Endodermal cell (in vitro differentiated cells): Measurements from ENCODE around the gene LCE5A. TPM values are rescaled to one million over a fixed set of nuclear protein-coding genes. Genes with fewer than 3 reads are reported as not detected.

Experiments used
- DNase-seq: peaks from one replicate; pipeline ENCODE4 v3.0.0-alpha.2; 2017
- H3K27ac ChIP-seq: 2 replicates; pipeline ENCODE4 v1.5.1; 2013; ENCODE audit warnings: mild to moderate bottlenecking, low read depth, low read length, moderate library complexity
- H3K27me3 ChIP-seq: 2 replicates; pipeline ENCODE4 v1.6.1; 2013; ENCODE audit warnings: mild to moderate bottlenecking, low read length, moderate library complexity; ENCODE audit not compliant: insufficient read depth, control insufficient read depth, poor library complexity, severe bottlenecking
- H3K36me3 ChIP-seq: 2 replicates; pipeline ENCODE4 v1.7.0; 2013; ENCODE audit warnings: mild to moderate bottlenecking, low read length, moderate library complexity; ENCODE audit not compliant: control insufficient read depth, insufficient read depth
- H3K4me1 ChIP-seq: one replicate; pipeline ENCODE4 v1.7.0; 2013; ENCODE audit warnings: low read length; ENCODE audit not compliant: control insufficient read depth, insufficient read depth
- H3K4me3 ChIP-seq: 2 replicates; pipeline ENCODE4 v1.5.1; 2013; ENCODE audit warnings: mild to moderate bottlenecking, low read length, moderate library complexity
- H3K9ac ChIP-seq: 2 replicates; pipeline ENCODE4 v1.6.1; 2013; ENCODE audit warnings: mild to moderate bottlenecking, low read length, moderate library complexity; ENCODE audit not compliant: poor library complexity, severe bottlenecking; ENCODE audit errors: extremely low read depth
- H3K9me3 ChIP-seq: 2 replicates; pipeline ENCODE4 v1.6.1; 2013; ENCODE audit warnings: mild to moderate bottlenecking, low read length, moderate library complexity; ENCODE audit not compliant: control insufficient read depth
- H3K27ac Mint-ChIP-seq: 2 replicates; pipeline ENCODE4 v1.8.0; 2020; ENCODE audit warnings: mixed read lengths
- H3K27me3 Mint-ChIP-seq: 2 replicates; pipeline ENCODE4 v1.8.0; 2021; ENCODE audit warnings: mild to moderate bottlenecking, mixed read lengths; ENCODE audit not compliant: insufficient read depth
- H3K36me3 Mint-ChIP-seq: 2 replicates; pipeline ENCODE4 v1.8.0; 2020; ENCODE audit warnings: low read depth, mixed read lengths
- H3K4me1 Mint-ChIP-seq: 2 replicates; pipeline ENCODE4 v1.8.0; 2020; ENCODE audit warnings: mixed read lengths
- H3K4me3 Mint-ChIP-seq: 2 replicates; pipeline ENCODE4 v1.8.0; 2020; ENCODE audit warnings: mild to moderate bottlenecking, moderate library complexity, mixed read lengths
- H3K9me3 Mint-ChIP-seq: 2 replicates; pipeline ENCODE4 v1.8.0; 2020; ENCODE audit warnings: mild to moderate bottlenecking, mixed read lengths
- WGBS, 2 experiments: methylation state at CpG; one replicate each; pipeline versions ENCODE4 v1.1.5 to v1.1.7; 2013; ENCODE audit warnings: missing lambda C conversion rate in 2 of 2, mixed read lengths in 1 of 2; ENCODE audit not compliant: insufficient coverage in 1 of 2, insufficient read length in 1 of 2; 5-methylcytosine and 5-hydroxymethylcytosine counted together
- total RNA-seq, 2 donors: library from RNA; stranded (reverse); fragmentation: NEBNext Ultra II Directional in 1 of 2; extraction: Animal tissue kit (Norgen Biotek cat#: 25700) in 1 of 2; gene quantifications; 2 replicates in 1 of 2; 3 replicates in 1 of 2; pipeline ENCODE4 v1.2.1, GENCODE V29; 2021
- TF ChIP-seq, protein P1 (sequence below): fragments of 200-600 bp; sonication (generic); conservative IDR thresholded peaks from 2 replicates; pipeline ENCODE4 v1.5.0; 2021; ENCODE audit warnings: antibody characterized with exemption, mild to moderate bottlenecking

Gene LCE5A
- total RNA-seq, 2 donors from 2014 or later: not detected

DNA sequence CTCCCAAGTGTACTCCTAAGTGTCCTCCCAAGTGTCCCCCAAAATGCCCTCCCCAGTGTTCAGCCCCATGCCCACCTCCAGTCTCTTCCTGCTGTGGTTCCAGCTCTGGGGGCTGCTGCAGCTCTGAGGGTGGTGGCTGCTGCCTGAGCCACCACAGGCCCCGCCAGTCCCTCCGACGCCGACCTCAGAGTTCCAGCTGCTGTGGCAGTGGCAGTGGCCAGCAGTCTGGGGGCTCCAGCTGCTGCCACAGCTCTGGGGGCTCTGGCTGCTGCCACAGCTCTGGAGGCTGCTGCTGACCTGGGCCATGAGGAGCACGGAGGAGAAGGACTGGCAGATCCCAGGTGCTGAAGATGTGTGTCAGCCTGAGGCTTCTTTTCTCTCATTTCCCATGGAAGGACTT, 993 bp downstream of the LCE5A start:
- H3K27me3 Mint-ChIP-seq: no peaks in the 10 kb centered on the region
- Histone ChIP-seq H3K36me3 (no peaks in the 10 kb centered on the region), H3K27me3 (no peaks in the 10 kb centered on the region), H3K9me3 (peaks cover 54% of the 10 kb centered on the region), H3K4me1 (no peaks in the 10 kb centered on the region), H3K9ac (no peak overlapping the region), H3K27ac (no peak overlapping the region), H3K4me3 (no peak overlapping the region)
- no peaks in the 10 kb centered on the region for H3K4me1 Mint-ChIP-seq
- peaks cover 92% of the 10 kb centered on the region for H3K9me3 Mint-ChIP-seq
- 70 to 78% methylated on average over 2 to 5 of the region's 5 CpGs for WGBS, 2 experiments
- H3K27ac Mint-ChIP-seq: no peak overlapping the region
- TF ChIP-seq, protein P1, sequence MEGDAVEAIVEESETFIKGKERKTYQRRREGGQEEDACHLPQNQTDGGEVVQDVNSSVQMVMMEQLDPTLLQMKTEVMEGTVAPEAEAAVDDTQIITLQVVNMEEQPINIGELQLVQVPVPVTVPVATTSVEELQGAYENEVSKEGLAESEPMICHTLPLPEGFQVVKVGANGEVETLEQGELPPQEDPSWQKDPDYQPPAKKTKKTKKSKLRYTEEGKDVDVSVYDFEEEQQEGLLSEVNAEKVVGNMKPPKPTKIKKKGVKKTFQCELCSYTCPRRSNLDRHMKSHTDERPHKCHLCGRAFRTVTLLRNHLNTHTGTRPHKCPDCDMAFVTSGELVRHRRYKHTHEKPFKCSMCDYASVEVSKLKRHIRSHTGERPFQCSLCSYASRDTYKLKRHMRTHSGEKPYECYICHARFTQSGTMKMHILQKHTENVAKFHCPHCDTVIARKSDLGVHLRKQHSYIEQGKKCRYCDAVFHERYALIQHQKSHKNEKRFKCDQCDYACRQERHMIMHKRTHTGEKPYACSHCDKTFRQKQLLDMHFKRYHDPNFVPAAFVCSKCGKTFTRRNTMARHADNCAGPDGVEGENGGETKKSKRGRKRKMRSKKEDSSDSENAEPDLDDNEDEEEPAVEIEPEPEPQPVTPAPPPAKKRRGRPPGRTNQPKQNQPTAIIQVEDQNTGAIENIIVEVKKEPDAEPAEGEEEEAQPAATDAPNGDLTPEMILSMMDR: no peak
- no peak for DNase-seq
- no peak overlapping the region for H3K4me3 Mint-ChIP-seq
- H3K36me3 Mint-ChIP-seq: peaks cover 1% of the 10 kb centered on the region

DNA sequence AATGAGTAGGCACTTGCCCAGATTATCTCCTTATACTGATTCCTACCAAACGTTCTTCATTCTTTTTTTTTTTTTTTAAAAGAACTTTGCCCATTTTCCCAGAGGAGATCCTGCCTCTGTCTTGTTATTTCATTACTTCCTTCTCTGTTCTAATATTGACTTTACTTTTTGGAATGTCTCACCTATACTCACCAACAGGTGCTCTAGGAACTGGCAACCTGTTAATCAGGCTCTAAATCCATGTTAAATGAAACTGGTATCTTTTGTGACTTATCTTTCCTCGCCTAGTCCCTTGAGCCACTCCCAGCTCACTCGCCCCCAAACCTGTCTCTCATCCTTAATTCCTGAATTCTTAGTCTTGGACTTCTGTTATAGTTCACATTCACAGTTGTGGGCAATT, 2.5 kb downstream of the LCE5A start:
- H3K9me3 Mint-ChIP-seq: peaks cover 90% of the 10 kb centered on the region
- DNase-seq: no peak
- no peaks in the 10 kb centered on the region for H3K4me1 ChIP-seq
- H3K9ac ChIP-seq: no peak overlapping the region
- H3K27me3 ChIP-seq: no peaks in the 10 kb centered on the region
- H3K9me3 ChIP-seq: peaks cover 51% of the 10 kb centered on the region
- WGBS, 2 experiments: 38 to 50% methylated on average over 3 of the region's 3 CpGs
- no peak overlapping the region for H3K4me3 ChIP-seq
- TF ChIP-seq, protein P1: no peak
- H3K36me3 Mint-ChIP-seq: peaks cover 1% of the 10 kb centered on the region
- H3K4me3 Mint-ChIP-seq: no peak overlapping the region
- H3K27ac Mint-ChIP-seq: no peak overlapping the region
- H3K27ac ChIP-seq: no peak overlapping the region
- H3K27me3 Mint-ChIP-seq: no peaks in the 10 kb centered on the region
- H3K36me3 ChIP-seq: no peaks in the 10 kb centered on the region
- H3K4me1 Mint-ChIP-seq: no peaks in the 10 kb centered on the region

- Histone ChIP-seq H3K9ac (no peak overlapping the region), H3K27me3 (no peaks in the 10 kb centered on the region), H3K27ac (no peak overlapping the region), H3K9me3 (peaks cover 56% of the 10 kb centered on the region), H3K4me3 (no peak overlapping the region), H3K4me1 (no peaks in the 10 kb centered on the region), H3K36me3 (no peaks in the 10 kb centered on the region)
- no peak for DNase-seq
- H3K4me3 Mint-ChIP-seq: no peak overlapping the region
- H3K27me3 Mint-ChIP-seq: no peaks in the 10 kb centered on the region
- WGBS, 2 experiments: 83 to 85% methylated on average over 16 to 17 of the region's 17 CpGs
- H3K9me3 Mint-ChIP-seq: peaks cover 73% of the 10 kb centered on the region
- H3K4me1 Mint-ChIP-seq: no peaks in the 10 kb centered on the region
- H3K36me3 Mint-ChIP-seq: no peaks in the 10 kb centered on the region
- TF ChIP-seq, protein P1: no peak
- H3K27ac Mint-ChIP-seq: no peak overlapping the region
Measured at GRCh38 chr1:152514715-152515433, 4.3 kb downstream of the LCE5A start.
